GM19099 (cell line): Measurements from ENCODE around the gene PAIP2B.

Source experiments
- POLR2A ChIP-seq: IDR thresholded peaks from 3 replicates; pipeline ENCODE4 v1.6.1; 2011; ENCODE audit warnings: low read depth; ENCODE audit not compliant: insufficient read length; ENCODE audit errors: extremely low read depth

The PAIP2B gene

DNA sequence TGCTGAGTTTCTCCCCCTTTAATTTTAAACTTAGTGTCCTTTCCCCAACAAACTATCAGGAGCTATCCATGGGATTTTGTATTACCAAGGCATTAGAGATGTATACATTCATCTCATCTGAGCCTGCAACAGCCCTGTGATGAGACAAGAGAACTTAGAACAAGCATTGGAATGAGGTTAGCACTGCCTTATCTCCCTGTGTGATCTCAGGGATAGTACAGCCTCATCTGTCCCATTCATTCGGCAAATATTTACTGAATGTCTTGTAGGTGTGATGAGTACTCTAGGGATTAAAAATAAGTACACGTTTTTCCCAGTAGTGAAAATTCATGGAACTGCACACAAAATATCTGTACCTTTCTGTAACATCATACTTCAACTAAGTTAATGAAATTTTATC lies 45.6 kb downstream of the PAIP2B start:
- no peak for TF ChIP-seq POLR2A

DNA sequence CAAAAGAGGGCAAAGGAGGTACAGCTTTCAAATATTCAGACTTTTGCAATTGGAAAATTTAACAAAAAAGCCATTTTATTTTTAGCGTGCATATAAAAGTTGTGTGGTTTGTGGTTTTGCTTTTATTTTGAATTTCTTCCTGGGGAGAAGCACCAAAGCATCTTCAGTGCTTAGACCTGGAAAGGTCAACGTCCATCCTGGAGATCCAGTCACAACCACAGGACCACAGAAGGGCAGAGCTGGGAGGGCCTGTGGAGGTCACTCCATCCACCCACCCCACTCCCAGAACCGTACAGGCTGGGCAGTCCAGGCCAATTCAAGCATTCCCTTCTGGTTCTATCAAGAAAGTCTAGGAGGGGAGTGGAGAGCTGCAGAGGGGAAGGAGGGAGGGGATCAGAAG lies 52.7 kb downstream of the PAIP2B start:
- TF ChIP-seq POLR2A, result no peak

DNA sequence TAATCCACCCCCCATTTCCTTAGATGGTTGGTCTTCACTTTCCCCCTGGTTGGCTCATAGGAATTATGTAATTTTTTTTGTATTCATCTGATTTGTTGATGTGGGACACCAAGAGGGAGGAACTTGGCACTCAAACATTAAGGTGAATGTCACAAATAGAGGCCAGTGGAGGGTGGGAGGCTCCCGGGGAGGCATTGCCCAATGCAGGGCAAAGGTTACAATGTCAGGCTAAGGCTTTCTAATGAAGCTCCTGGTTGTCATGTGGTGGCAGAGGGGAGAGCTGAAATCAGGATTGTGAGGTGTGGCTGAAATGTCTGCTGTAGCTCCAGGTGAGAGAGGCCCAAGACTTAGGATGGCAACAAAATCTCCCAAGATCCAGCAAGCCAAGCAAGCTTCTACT lies 53.8 kb downstream of the PAIP2B start:
- no peak for TF ChIP-seq POLR2A

DNA sequence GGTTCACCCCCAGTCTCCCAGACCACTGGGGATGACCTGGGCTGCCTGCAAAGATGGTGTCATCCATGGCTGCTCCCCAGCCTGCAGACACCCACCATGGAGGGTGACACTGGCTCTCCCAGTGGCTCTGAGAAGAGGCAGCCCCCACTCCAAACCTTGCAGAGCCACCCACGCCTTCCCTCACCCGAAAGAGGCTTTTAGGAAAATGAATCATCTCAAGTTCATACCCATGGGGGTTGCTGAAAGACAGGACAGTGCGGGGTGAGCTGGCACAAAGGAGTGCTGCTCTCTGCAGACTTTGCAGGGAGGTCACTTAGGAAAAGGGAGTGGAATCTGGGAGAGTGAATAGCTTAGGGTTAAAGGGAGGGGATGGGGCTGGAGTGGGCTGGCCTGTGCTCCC lies 60.1 kb downstream of the PAIP2B start:
- no peak for TF ChIP-seq POLR2A

DNA sequence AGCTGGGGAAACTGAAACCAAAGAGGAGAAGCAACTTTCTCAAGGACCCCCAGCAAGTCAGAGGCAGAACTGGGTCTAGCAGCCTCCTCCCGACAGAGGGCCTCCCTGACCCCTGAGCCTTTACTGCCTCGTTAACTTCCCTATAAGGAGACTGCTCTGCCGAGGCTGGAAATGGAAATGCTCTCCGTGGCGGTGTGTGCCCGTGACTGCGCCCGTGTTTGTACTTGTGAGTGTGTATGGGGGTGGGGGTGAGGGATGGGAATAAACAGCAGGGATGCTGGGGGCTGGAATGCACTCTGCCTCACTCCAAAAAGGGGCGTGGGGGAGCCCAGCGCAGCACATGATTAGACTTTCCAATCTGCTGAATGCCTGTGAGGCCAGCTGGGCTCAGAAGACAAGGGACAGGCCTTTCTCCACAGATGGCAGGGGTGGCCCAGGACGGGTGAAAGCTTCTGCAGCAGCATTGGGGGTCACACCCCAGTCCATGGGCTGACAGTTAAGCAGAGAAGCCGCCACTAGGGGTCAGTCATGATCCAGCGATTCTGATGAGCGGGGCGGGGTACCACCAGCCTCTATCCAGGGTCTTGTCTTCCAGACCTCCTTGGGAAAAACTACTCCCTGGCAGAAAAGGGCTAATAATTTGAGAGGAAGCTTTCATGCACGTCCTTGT lies 69.6 kb downstream of the PAIP2B start:
- no peak for TF ChIP-seq POLR2A

DNA sequence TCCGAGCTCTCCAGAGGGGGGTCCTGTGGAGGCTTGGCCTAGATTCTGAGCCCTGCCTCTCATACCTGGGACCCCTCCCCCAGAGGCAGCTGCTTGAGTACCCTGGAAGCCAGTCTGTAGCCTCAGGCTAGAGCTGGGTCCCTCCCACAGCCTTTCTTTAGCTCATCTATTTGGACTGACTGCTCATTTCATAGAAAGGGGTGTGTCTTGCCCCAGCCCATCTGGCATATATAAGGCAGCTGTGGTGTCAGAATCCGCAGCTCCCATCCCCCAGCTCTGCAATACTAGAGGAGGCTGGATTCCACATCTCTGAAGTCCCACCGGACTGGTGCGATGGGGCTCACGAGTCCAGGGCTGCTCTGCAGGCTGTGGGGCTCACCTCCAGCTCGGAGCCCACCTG lies 70.3 kb downstream of the PAIP2B start:
- TF ChIP-seq POLR2A, result no peak

DNA sequence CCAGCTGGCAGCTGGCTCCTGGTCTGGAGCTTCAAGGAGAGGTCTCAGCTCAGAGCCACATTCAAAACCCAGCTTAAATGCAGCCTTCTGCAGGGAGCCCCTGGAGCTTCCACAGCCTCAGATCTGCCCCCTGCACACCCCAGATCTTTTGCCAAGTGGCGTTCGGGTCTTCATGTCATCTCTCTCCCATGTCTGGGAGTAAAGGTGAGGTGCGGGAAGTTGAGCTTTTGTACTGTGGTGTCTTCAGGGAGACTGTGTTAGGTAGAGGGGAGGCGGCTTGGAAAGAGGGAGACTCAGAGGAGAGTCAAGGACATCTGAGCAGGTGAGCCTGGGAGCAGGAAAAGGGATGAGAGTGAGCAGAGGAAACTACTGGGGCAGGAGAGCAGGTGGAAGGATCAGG lies 71.1 kb downstream of the PAIP2B start:
- no peak for TF ChIP-seq POLR2A

DNA sequence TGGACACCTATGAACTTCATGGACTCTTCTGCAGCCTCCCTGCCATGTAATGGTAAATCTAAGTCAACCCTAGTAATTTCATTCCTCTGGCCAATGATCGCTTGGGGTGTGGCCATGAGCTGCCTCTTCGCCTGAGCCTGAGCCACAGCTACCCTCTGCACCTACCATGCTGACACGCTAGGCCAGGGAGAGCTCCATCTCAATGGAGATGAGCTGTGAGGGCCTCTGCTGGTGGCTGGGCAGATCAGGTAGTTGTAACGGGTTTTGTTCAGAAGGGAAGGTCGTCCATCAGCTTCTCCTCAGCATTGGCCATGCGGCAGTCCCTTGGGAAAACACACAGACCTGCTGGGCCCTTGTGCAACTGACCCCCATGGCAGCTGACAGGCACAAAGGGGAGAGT lies 72.1 kb downstream of the PAIP2B start:
- no peak for TF ChIP-seq POLR2A

DNA sequence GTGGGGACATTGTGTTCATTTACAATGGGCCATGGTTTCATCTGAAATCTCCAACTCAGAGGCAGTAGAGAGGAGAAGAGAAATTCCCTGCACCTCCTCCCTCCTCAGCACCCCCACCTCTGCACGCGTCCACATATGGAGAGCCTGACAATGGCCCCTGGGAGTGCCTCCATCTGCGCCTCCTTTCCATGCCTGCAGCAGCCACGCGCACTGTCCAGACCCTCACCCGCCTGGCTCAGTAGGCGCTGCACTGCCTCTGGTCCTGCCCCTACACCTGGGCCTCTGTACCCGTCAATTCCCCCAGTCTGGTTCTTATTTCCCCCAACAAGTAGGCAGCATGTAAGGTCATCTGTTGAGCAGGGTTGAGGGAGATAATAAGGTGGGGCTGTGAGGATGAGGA lies 72.6 kb downstream of the PAIP2B start:
- TF ChIP-seq POLR2A, result no peak

DNA sequence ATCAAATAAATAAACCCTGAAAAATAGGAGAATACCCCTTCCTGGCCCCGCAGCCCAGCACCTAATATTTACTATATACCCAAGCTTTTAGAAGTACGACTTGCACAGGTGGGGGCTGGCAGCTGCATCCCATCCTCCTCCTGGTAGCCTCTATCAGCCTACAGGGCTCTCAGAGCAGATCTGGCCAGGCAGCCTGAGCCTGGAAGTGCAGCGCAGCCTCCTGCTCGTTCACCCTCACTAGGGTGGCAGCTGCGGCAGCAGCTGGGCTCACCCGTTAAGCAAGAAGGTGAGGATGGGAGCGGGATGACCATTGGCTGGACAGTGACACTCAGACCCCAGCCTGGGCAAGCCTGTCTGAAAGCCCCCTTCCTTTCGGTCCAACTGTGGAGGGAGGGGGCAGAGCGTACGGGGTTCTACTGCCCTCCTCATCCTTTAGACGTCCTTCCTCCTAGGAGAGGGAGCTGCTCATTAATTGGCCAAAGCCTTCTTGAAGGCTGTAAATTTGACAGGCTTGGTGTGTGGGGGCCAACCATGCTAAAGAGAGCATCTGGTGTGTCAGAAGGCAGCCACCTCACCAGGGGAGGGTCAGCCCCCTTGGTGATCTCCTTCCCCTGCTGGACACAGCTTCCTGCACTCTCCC lies 73.2 kb downstream of the PAIP2B start:
- no peak for TF ChIP-seq POLR2A

DNA sequence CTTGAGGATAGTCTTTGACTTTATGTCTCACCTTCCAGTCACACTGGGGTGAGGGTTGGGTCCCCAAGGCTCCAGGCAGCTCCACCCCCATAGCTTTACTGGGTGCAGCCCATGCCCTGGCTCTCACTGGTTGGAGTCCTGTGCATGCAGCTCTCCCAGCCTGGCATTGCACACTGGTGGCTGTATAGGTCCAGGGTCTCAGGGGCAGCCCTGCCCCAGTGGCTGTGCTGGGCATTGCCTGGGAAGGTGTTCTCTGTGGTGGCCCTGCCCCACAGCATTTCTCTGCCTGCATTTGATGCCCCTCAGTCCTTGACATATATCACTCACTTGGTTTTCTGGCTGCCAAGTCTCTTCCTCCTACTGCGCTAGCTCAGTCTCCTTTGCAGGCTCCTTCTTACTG lies 75.3 kb downstream of the PAIP2B start:
- TF ChIP-seq POLR2A, result no peak

DNA sequence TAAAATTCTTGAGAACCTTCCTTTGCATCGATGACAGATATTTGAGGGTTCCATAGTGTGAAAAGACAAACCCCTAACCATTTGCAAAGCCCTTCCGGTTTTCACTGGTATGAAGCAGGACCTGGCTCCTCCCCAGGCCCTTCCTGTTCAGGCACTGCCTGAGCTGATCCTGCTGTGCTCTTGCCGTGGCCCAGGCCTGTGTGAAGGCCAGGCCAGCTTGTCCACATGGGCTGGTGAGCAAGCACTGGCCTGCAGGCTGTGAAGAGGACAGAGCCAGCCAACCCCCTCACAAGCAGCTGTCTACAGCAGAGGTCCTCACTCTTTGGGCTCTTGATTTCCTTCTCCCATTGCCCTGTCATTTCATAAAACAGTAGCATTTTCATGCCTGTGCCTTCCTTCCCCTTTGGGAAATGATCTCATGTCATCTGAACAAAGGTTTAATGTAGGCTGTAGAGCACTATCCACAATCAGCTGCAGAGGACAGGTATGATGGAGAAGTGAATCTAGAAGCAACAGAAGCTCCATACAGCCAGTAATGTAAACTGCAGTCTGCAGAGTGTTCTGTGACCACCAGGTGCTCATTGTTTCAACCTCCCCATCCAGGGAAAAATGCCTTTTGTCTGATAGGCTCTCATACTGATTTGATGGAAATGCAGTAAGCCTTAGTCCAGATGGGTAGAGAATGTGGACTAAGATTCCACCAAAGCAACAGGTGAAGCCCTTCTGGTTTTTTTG lies 76.7 kb downstream of the PAIP2B start:
- no peak for TF ChIP-seq POLR2A

DNA sequence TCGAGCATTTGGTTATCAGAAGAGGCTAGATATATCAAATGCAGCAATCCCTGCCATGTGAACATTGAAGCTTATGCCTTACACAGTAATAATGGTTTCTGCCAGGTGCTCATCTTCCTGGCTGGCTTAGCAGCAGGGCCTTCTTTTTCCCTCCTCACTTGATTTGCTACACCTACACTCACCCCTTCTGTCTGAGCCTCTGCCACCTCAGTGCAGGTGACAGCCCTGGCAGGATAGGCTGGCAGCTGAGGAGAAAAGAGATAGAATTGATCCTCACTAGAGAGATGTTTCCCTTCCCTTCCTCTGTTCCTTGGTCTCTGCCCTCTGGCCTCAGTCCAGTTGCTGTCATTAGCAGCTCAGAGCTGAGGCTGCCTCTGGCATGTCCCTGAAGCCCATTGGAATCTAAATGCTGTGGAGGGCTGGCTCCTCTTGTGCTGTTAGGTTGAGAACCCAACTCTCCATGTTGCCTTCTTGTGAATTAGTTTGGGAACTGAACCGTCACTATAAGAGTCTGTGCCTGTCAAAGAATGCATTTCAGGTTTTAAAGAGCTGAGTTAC lies 78.3 kb downstream of the PAIP2B start:
- no peak for TF ChIP-seq POLR2A

DNA sequence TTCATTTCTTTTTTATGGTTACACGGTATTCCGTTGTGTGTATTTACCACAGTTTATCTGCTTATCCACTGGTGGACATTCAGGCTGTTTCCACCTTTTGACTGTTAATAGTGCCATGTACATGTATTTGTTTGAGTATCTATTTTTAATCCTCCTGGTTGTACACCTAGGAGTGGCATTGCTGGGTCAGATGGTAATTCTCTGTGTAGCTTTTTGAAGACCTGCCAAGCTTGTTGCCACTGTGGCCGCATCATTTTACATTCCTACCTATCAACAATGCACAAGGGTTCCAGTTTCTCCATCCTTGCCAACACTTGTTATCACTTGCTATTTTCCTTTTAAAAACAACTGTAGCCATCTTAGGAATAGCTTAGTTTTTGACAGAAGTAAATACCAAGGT lies 83.1 kb downstream of the PAIP2B start:
- no peak for TF ChIP-seq POLR2A

DNA sequence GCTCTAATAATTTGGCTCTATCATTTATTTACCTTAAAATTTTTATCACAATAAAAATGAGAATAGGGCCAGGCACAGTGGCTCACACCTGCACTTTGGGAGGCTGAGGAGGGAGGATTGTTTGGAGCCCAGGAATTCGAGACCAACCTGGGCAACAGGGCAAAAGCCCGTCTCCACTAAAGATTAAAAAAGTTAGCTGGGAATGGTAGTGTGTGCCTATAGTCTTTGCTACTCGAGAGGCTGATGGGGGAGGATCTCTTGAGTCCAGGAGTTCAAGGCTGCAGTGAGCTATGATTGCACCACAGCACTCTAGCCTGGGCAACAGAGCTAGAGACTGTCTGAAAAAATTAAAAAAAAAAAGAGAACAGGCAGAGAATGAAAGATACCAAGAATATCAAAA lies 90.7 kb downstream of the PAIP2B start:
- no peak for TF ChIP-seq POLR2A

DNA sequence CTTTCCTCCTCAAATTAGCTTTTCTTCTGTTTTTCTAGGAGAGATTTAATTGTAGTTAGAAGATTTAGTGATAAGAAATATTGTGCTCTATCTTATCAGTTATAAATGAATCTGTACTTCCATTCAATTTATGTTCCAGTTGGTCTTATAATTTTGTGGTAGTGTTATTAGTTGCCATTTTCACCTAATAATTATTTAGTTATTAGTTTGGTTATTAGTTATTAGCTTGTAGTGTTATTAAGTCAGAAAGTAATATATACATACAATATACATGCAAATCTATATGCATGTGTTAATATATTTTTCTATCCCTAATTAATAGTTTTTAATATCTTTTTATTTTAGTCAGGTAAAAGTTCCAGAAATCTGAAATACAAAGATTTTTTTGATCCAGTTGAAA lies 93.3 kb downstream of the PAIP2B start:
- TF ChIP-seq POLR2A, result no peak
